ENCODE measurements around the gene SLAMF1. TPM values are rescaled to one million over a fixed set of nuclear protein-coding genes. Genes with fewer than 3 reads are reported as not detected.

Gene SLAMF1
- total RNA-seq, 2 donors from 2014 or later, result 1.8 to 2.3 TPM

- no peak for ATAC-seq (ENCODE audit: insufficient number of reproducible peaks, low FRiP score, low read depth)
- Histone ChIP-seq H3K27ac (no peak overlapping the region), H3K36me3 (no peaks in the 10 kb centered on the region), H3K4me1 (ENCODE audit: control insufficient read depth in 1 of 2, low read depth in 2 of 2) (no peaks in the 10 kb centered on the region), H3K4me3 (no peak overlapping the region), H3K9me3 (no peaks in the 10 kb centered on the region), H3K27me3 (replicated peaks; ENCODE audit: insufficient read depth) (no peaks in the 10 kb centered on the region)
- TF ChIP-seq, protein P1, sequence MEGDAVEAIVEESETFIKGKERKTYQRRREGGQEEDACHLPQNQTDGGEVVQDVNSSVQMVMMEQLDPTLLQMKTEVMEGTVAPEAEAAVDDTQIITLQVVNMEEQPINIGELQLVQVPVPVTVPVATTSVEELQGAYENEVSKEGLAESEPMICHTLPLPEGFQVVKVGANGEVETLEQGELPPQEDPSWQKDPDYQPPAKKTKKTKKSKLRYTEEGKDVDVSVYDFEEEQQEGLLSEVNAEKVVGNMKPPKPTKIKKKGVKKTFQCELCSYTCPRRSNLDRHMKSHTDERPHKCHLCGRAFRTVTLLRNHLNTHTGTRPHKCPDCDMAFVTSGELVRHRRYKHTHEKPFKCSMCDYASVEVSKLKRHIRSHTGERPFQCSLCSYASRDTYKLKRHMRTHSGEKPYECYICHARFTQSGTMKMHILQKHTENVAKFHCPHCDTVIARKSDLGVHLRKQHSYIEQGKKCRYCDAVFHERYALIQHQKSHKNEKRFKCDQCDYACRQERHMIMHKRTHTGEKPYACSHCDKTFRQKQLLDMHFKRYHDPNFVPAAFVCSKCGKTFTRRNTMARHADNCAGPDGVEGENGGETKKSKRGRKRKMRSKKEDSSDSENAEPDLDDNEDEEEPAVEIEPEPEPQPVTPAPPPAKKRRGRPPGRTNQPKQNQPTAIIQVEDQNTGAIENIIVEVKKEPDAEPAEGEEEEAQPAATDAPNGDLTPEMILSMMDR (IDR thresholded peaks at IDR 0.05), result peak; percentile 29
- no peak for DNase-seq (ENCODE audit: low spot score)
These were observed 34.4 kb upstream of the SLAMF1 start for GRCh38 chr1:160681066-160681890.

DNA sequence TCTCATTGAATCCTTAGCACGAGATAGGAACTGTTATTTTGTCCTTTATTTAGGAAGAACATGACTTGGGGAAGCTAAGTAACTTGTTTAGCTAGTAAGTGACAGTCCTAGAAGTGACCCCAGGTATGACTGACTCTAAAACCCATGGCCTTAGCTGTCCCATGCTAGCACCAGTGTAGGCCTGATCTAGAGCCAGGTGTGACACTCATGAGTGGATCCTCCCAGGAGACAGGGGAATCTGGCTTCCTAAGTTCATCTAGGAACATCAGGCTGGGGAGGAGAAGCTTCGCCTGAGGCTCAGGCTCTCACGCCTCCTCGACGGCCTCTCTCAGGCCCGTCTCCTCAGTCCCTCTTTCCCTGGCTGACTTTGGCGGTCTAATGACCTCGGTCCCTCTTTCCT lies 33.6 kb upstream of the SLAMF1 start:
- Histone ChIP-seq H3K27me3 (replicated peaks; ENCODE audit: insufficient read depth) (no peaks in the 10 kb centered on the region), H3K4me1 (ENCODE audit: control insufficient read depth in 1 of 2, low read depth in 2 of 2) (no peaks in the 10 kb centered on the region), H3K9me3 (no peaks in the 10 kb centered on the region), H3K4me3 (no peak overlapping the region), H3K36me3 (no peaks in the 10 kb centered on the region), H3K27ac (no peak overlapping the region)
- ATAC-seq (ENCODE audit: insufficient number of reproducible peaks, low FRiP score, low read depth) (no peak), DNase-seq (ENCODE audit: low spot score) (no peak)
- TF ChIP-seq, protein P1 (IDR thresholded peaks at IDR 0.05), result no peak

GRCh38 chr1:160679893-160680292 lies 33.0 kb upstream of the SLAMF1 start:
- Histone ChIP-seq H3K27ac (no peak overlapping the region), H3K36me3 (no peaks in the 10 kb centered on the region), H3K9me3 (no peaks in the 10 kb centered on the region), H3K27me3 (replicated peaks; ENCODE audit: insufficient read depth) (no peaks in the 10 kb centered on the region), H3K4me3 (no peak overlapping the region), H3K4me1 (ENCODE audit: control insufficient read depth in 1 of 2, low read depth in 2 of 2) (no peaks in the 10 kb centered on the region)
- DNase-seq (ENCODE audit: low spot score), result no peak
- TF ChIP-seq, protein P1 (IDR thresholded peaks at IDR 0.05), result no peak
- ATAC-seq (ENCODE audit: insufficient number of reproducible peaks, low FRiP score, low read depth), result no peak

DNA sequence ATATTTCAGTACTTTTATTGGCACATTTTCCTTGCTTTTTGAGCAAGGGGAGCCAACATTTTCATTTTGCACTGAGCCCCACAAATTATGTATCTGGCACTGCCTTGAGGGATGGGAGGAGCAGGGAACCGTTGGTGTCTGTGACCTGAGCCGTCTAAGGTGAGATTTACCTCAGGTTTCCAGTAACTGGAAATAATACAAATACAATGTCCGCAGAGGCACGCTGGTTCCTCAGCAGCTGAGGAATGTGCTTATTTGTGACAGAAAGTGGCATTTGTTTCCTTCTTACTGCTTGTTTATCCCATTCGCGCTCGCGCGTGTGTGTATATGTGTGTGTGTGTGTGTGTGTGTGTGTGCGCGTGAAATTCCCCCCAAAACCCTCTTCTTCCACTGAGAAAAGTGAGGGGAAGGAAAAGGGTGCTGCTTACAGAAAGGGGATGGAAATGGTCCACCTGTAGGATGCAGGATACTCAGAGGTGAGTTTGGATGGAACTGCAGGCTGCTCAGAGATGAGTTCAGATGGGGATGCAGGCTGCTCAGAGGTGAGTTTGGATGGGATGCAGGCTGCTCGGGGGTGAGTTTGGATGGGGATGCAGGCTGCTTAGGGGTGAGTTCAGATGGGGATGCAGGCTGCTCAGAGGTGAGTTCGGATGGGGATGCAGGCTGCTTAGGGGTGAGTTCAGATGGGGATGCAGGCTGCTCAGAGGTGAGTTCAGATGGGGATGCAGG lies 30.2 kb upstream of the SLAMF1 start:
- Histone ChIP-seq H3K27me3 (replicated peaks; ENCODE audit: insufficient read depth) (no peaks in the 10 kb centered on the region), H3K4me1 (ENCODE audit: control insufficient read depth in 1 of 2, low read depth in 2 of 2) (no peaks in the 10 kb centered on the region), H3K36me3 (no peaks in the 10 kb centered on the region), H3K9me3 (no peaks in the 10 kb centered on the region), H3K4me3 (no peak overlapping the region), H3K27ac (no peak overlapping the region)
- TF ChIP-seq, protein P1 (IDR thresholded peaks at IDR 0.05), result no peak
- DNase-seq (ENCODE audit: low spot score) (no peak), ATAC-seq (ENCODE audit: insufficient number of reproducible peaks, low FRiP score, low read depth) (no peak)

GRCh38 chr1:160675641-160676410 lies 29.0 kb upstream of the SLAMF1 start:
- H3K27me3 ChIP-seq (replicated peaks; ENCODE audit: insufficient read depth), result no peaks in the 10 kb centered on the region
- TF ChIP-seq, protein P1 (IDR thresholded peaks at IDR 0.05), result peak; percentile 45
- no peaks in the 10 kb centered on the region for H3K36me3 ChIP-seq
- ATAC-seq (ENCODE audit: insufficient number of reproducible peaks, low FRiP score, low read depth) (no peak), DNase-seq (ENCODE audit: low spot score) (no peak)
- no peak overlapping the region for H3K4me3 ChIP-seq
- H3K27ac ChIP-seq, result no peak overlapping the region
- H3K4me1 ChIP-seq (ENCODE audit: control insufficient read depth in 1 of 2, low read depth in 2 of 2), result no peaks in the 10 kb centered on the region
- no peaks in the 10 kb centered on the region for H3K9me3 ChIP-seq

Measured in thoracic aorta (tissue), 2 donors.